GM12878 (cell line): Measurements from ENCODE around the gene RARB. TPM values are rescaled to one million over a fixed set of nuclear protein-coding genes. Genes with fewer than 3 reads are reported as not detected.

Experiments
- ATAC-seq: fragments of 200-7000 bp; cut with Tn5 transposase; 3 replicates; pipeline ENCODE4 v1.9.1; 2020; ENCODE audit warnings: mild to moderate bottlenecking, moderate library complexity
- BruUV-seq: library from RNA; stranded (reverse); fragments of 400-500 nt; replicated peaks from 2 replicates; lab custom pipeline; 2021; lab: Mats Ljungman, UMichigan
- CTCF ChIA-PET: fragments of 300-600 bp; sonication (Branson Sonifier 250); formaldehyde crosslinking; extraction: SDS; loops from one replicate; lab custom pipeline; 2021; ENCODE audit warnings: inconsistent platforms; lab: Yijun Ruan, JAX
- POLR2A ChIA-PET: fragments of 350-600 bp; formaldehyde crosslinking; extraction: SDS; loops from one replicate; lab custom pipeline; 2021; ENCODE audit warnings: inconsistent platforms; lab: Charles Lee
- RAD21 ChIA-PET: fragments of 300-600 bp; sonication (Branson Sonifier 250); formaldehyde crosslinking; loops from one replicate; lab custom pipeline; 2023; ENCODE audit warnings: antibody characterized with exemption; ENCODE audit not compliant: unreplicated experiment; lab: Charles Lee
- SMC1A ChIA-PET: fragments of 300-600 bp; sonication (Branson Sonifier 250); formaldehyde crosslinking; loops from one replicate; lab custom pipeline; 2023; ENCODE audit not compliant: unreplicated experiment, uncharacterized antibody; lab: Charles Lee
- DNase-seq: peaks from one replicate; pipeline ENCODE4 v3.0.0-alpha.2; 2011; ENCODE audit warnings: low read depth, low spot score
- FAIRE-seq: peaks from 3 replicates; lab custom pipeline; 2011; peaks lifted over from hg19 to GRCh38; lab: Jason Lieb, UNC
- H2AFZ ChIP-seq: 2 replicates; pipeline ENCODE4 v1.6.0; 2011; ENCODE audit warnings: low read depth, low read length, control low read depth; ENCODE audit not compliant: control insufficient read depth
- H3K27ac ChIP-seq: 2 replicates; pipeline ENCODE4 v1.5.1; 2011; ENCODE audit warnings: control low read depth; ENCODE audit not compliant: control insufficient read depth, insufficient read depth
- H3K27me3 ChIP-seq, 2 experiments: replicated peaks in 1 of 2; 2 replicates each; pipeline versions ENCODE4 v1.6.0 to v1.6.1; 2011; ENCODE audit warnings: low read length in 1 of 2; ENCODE audit not compliant: control insufficient read depth in 2 of 2, insufficient read depth in 2 of 2
- H3K36me3 ChIP-seq, 2 experiments: 2 replicates each; pipeline ENCODE4 v1.5.1; 2011; ENCODE audit warnings: low read length in 1 of 2; ENCODE audit not compliant: control insufficient read depth in 2 of 2, insufficient read depth in 2 of 2
- H3K4me1 ChIP-seq: 2 replicates; pipeline ENCODE4 v1.6.1; 2011; ENCODE audit warnings: mild to moderate bottlenecking, low read length, moderate library complexity, mixed read lengths; ENCODE audit not compliant: control insufficient read depth, insufficient read depth
- H3K4me2 ChIP-seq: 2 replicates; pipeline ENCODE4 v1.6.0; 2011; ENCODE audit warnings: control low read depth; ENCODE audit not compliant: control insufficient read depth, insufficient read depth
- H3K4me3 ChIP-seq: fragments of 200-600 bp; sonication (generic); 2 replicates; pipeline ENCODE4 v1.5.1; 2016
- H3K79me2 ChIP-seq: 2 replicates; pipeline ENCODE4 v1.6.0; 2011; ENCODE audit warnings: low read length; ENCODE audit not compliant: control insufficient read depth, insufficient read depth
- H3K9ac ChIP-seq: 2 replicates; pipeline ENCODE4 v1.8.0; 2011; ENCODE audit warnings: low read length, control low read depth, mixed read lengths; ENCODE audit not compliant: control insufficient read depth, insufficient read depth
- H3K9me3 ChIP-seq: replicated peaks from 3 replicates; pipeline ENCODE4 v1.5.1; 2011; ENCODE audit warnings: mild to moderate bottlenecking, low read length; ENCODE audit not compliant: control insufficient read depth, insufficient read depth
- H4K20me1 ChIP-seq: 2 replicates; pipeline ENCODE4 v1.6.0; 2011; ENCODE audit not compliant: control insufficient read depth, insufficient read depth
- ATF3 ChIP-seq: IDR thresholded peaks from 2 replicates; pipeline ENCODE4 v1.6.1; 2011; ENCODE audit warnings: low read depth, mild to moderate bottlenecking, low read length, moderate library complexity, borderline replicate concordance; ENCODE audit errors: extremely low read depth
- CBX5 ChIP-seq: sonication (generic); IDR thresholded peaks from 2 replicates; pipeline ENCODE4 v1.6.1; 2016; ENCODE audit warnings: low read depth, moderate library complexity, mild to moderate bottlenecking, inconsistent platforms
- CHD1 ChIP-seq: IDR thresholded peaks from 2 replicates; pipeline ENCODE4 v1.6.1; 2012; ENCODE audit warnings: low read depth, low read length, improper control_type of control experiment
- EP300 ChIP-seq, 2 experiments: fragments of 150-350 bp in 1 of 2; IDR thresholded peaks; 2 replicates each; pipeline ENCODE4 v1.6.1; 2011 to 2012; ENCODE audit warnings: low read depth in 2 of 2, low read length in 2 of 2, borderline replicate concordance in 1 of 2, improper control_type of control experiment in 1 of 2, inconsistent platforms in 1 of 2; ENCODE audit not compliant: control insufficient read depth in 1 of 2
- HCFC1 ChIP-seq: fragments of 150-350 bp; IDR thresholded peaks from 2 replicates; pipeline ENCODE4 v1.6.1; 2014; ENCODE audit warnings: low read length
- HSF1 ChIP-seq: fragments of 150-350 bp; IDR thresholded peaks from 2 replicates; pipeline ENCODE4 v1.6.1; 2014; ENCODE audit warnings: mild to moderate bottlenecking, low read depth, low read length
- LARP7 ChIP-seq: fragments of 450-650 bp; IDR thresholded peaks from 2 replicates; pipeline ENCODE4 v1.6.1; 2017; ENCODE audit warnings: mild to moderate bottlenecking
- MAX ChIP-seq: IDR thresholded peaks from 2 replicates; pipeline ENCODE4 v1.6.1; 2012; ENCODE audit warnings: low read depth, low read length, improper control_type of control experiment
- NFYA ChIP-seq: IDR thresholded peaks from 2 replicates; pipeline ENCODE4 v1.6.1; 2011; ENCODE audit warnings: low read depth, mild to moderate bottlenecking, low read length, improper control_type of control experiment, borderline replicate concordance
- SMAD1 ChIP-seq: fragments of 450-650 bp; IDR thresholded peaks from 2 replicates; pipeline ENCODE4 v1.6.1; 2018; ENCODE audit warnings: mild to moderate bottlenecking, low read depth; ENCODE audit not compliant: partially characterized antibody
- USF2 ChIP-seq: IDR thresholded peaks from 2 replicates; pipeline ENCODE4 v1.6.1; 2011; ENCODE audit warnings: low read depth, low read length, improper control_type of control experiment, borderline replicate concordance
- ZNF207 ChIP-seq: fragments of 450-650 bp; IDR thresholded peaks from 2 replicates; pipeline ENCODE4 v1.6.1; 2014; ENCODE audit warnings: antibody characterized with exemption, mild to moderate bottlenecking, borderline replicate concordance
- ZSCAN29 ChIP-seq: fragments of 450-650 bp; IDR thresholded peaks from 2 replicates; pipeline ENCODE4 v1.6.1; 2017; ENCODE audit warnings: mild to moderate bottlenecking, moderate library complexity
- WGBS: methylation state at CpG from one replicate; pipeline ENCODE4 v1.1.6; 2016; ENCODE audit warnings: low lambda C conversion rate; ENCODE audit not compliant: insufficient replicate concordance, insufficient coverage; ENCODE audit errors: missing lambda C conversion rate; 5-methylcytosine and 5-hydroxymethylcytosine counted together
- in situ Hi-C: fragments of 300-500 bp; cut with MboI; formaldehyde crosslinking; loops from 9 replicates; pipeline ENCODE4 v1.14.3; 2018; ENCODE audit warnings: mixed read lengths
- intact Hi-C: fragments of 100-400 bp; cut with micrococcal nuclease; formaldehyde crosslinking; loops from one replicate; pipeline ENCODE4 v1.14.2; 2022; ENCODE audit not compliant: unreplicated experiment
- polyA plus RNA-seq, 11 experiments: library from polyadenylated mRNA; depleted of rRNA in 4 of 11; unstranded in 6 of 11; stranded (reverse) in 5 of 11; fragments of >200 nt; fragmentation: Nextera tagmentation in 4 of 11; fragmentation: Illumina TruSeq in 1 of 11; extraction: Ambion mirVana in 4 of 11; extraction: Trizol in 1 of 11; gene quantifications; 1 replicate in 1 of 11; 2 replicates in 10 of 11; pipeline versions ENCODE4 v1.2.1 to v1.2.3, GENCODE V29; 2011 to 2016; ENCODE audit warnings: inconsistent platforms in 2 of 11, missing spikeins in 2 of 11, low read depth in 1 of 11
- total RNA-seq, 4 experiments: library from RNA; depleted of rRNA in 3 of 4; stranded (reverse); fragments of >200 nt in 3 of 4; fragmentation: Illumina TruSeq in 1 of 4; extraction: Trizol in 1 of 4; gene quantifications; 2 replicates each; pipeline versions ENCODE4 v1.2.1 to v1.2.3, GENCODE V29; 2013 to 2021

The RARB gene
- total and polyA plus RNA-seq, 10 of the 15 experiments (the other 5 are each of a cell fraction or from before 2014, with no cell fraction given), result 0.05 to 0.06 TPM; not detected in 8

- TF ChIP-seq EP300 (IDR thresholded peaks at IDR 0.05; ENCODE audit: borderline replicate concordance in 1 of 2, control insufficient read depth in 1 of 2, low read depth in 2 of 2, low read length in 2 of 2), result no peak
- no peak for TF ChIP-seq SMAD1
- TF ChIP-seq ATF3, result no peak
- no peak for TF ChIP-seq NFYA
- TF ChIP-seq HCFC1, result no peak
- no peak for TF ChIP-seq HSF1
- TF ChIP-seq USF2, result no peak
- TF ChIP-seq CBX5, result no peak
- no peak for TF ChIP-seq MAX
- TF ChIP-seq CHD1, result no peak
- TF ChIP-seq LARP7, result no peak
- no peak for TF ChIP-seq ZNF207
- TF ChIP-seq ZSCAN29, result no peak
- ChIA-PET POLR2A (no interaction called here), RAD21 (no interaction called here), CTCF (no interaction called here), SMC1A (no interaction called here)
- DNase-seq (no peak), ATAC-seq (no peak), FAIRE-seq (no peak)
- Histone ChIP-seq H3K4me3 (no peak overlapping the region), H3K4me1 (no peaks in the 10 kb centered on the region), H3K4me2 (no peak overlapping the region), H3K9me3 (no peaks in the 10 kb centered on the region), H2AFZ (no peak overlapping the region), H3K9ac (no peak overlapping the region), H3K79me2 (no peaks in the 10 kb centered on the region), H3K36me3 (no peaks in the 10 kb centered on the region), H3K27me3 (peaks cover 0 to 7% of the 10 kb centered on the region in 2 experiments; a peak in 2 of 4 replicates), H4K20me1 (no peaks in the 10 kb centered on the region), H3K27ac (no peak overlapping the region)
- BruUV-seq, result no TSS peak
- in situ Hi-C loops, result no loop called here
- intact Hi-C loops, result no loop called here
- 20% methylated on average over 2 of the region's 2 CpGs for WGBS
Measured at GRCh38 chr3:25548836-25549235, 120.8 kb downstream of the RARB start.
